Caco-2 (cell line): ENCODE measurements around the gene ZBTB21. TPM values are rescaled to one million over a fixed set of nuclear protein-coding genes. Genes with fewer than 3 reads are reported as not detected.

Experiments used
- BruUV-seq: library from RNA; stranded (reverse); fragments of 400-500 nt; replicated peaks from 2 replicates; lab custom pipeline; 2021; lab: Mats Ljungman, UMichigan
- CTCF ChIA-PET: fragments of 300-600 bp; sonication (Branson Sonifier 250); formaldehyde crosslinking; loops from one replicate; lab custom pipeline; 2022; ENCODE audit warnings: antibody characterized with exemption; lab: Charles Lee
- POLR2A ChIA-PET: fragments of 300-600 bp; sonication (Branson Sonifier 250); formaldehyde crosslinking; loops from one replicate; lab custom pipeline; 2022; ENCODE audit warnings: antibody characterized with exemption; lab: Charles Lee
- DNase-seq, 2 experiments: peaks; one replicate each; pipeline versions ENCODE4 v3.0.0 to v3.0.0-alpha.2; 2020 to 2022
- H3K27me3 ChIP-seq: replicated peaks from 2 replicates; pipeline ENCODE4 v1.6.0; 2011; ENCODE audit warnings: low read length; ENCODE audit not compliant: control insufficient read depth, insufficient read depth
- H3K36me3 ChIP-seq: 2 replicates; pipeline ENCODE4 v1.5.1; 2011; ENCODE audit warnings: low read length; ENCODE audit not compliant: control insufficient read depth, insufficient read depth
- H3K4me1 ChIP-seq: fragments of 250-450 bp; sonication (Bioruptor Pico); 2 replicates; pipeline ENCODE4 v1.5.1; 2020; ENCODE audit warnings: mild to moderate bottlenecking
- H3K4me3 ChIP-seq: 2 replicates; pipeline ENCODE4 v1.5.1; 2011; ENCODE audit warnings: low read depth, mild to moderate bottlenecking, control low read depth, low read length
- H3K9me3 ChIP-seq: fragments of 250-450 bp; sonication (Bioruptor Pico); 2 replicates; pipeline ENCODE4 v1.5.1; 2020; ENCODE audit warnings: mild to moderate bottlenecking, moderate library complexity
- H3K27ac Mint-ChIP-seq: one replicate; pipeline ENCODE4 v1.8.0; 2022; ENCODE audit warnings: mixed read lengths; ENCODE audit not compliant: unreplicated experiment
- H3K27me3 Mint-ChIP-seq: one replicate; pipeline ENCODE4 v1.8.0; 2022; ENCODE audit warnings: mixed read lengths; ENCODE audit not compliant: insufficient read depth, unreplicated experiment
- H3K36me3 Mint-ChIP-seq: one replicate; pipeline ENCODE4 v1.8.0; 2022; ENCODE audit warnings: mild to moderate bottlenecking, mixed read lengths; ENCODE audit not compliant: insufficient read depth, unreplicated experiment
- H3K4me1 Mint-ChIP-seq: one replicate; pipeline ENCODE4 v1.8.0; 2022; ENCODE audit warnings: low read depth, mixed read lengths; ENCODE audit not compliant: unreplicated experiment
- H3K4me3 Mint-ChIP-seq: one replicate; pipeline ENCODE4 v1.8.0; 2022; ENCODE audit warnings: mild to moderate bottlenecking, moderate library complexity, mixed read lengths; ENCODE audit not compliant: unreplicated experiment
- H3K9me3 Mint-ChIP-seq: one replicate; pipeline ENCODE4 v1.8.0; 2022; ENCODE audit warnings: mixed read lengths; ENCODE audit not compliant: unreplicated experiment
- intact Hi-C: fragments of 100-400 bp; cut with micrococcal nuclease; formaldehyde crosslinking; loops from one replicate; pipeline ENCODE4 v1.10.0; 2022; ENCODE audit not compliant: unreplicated experiment
- total RNA-seq: library from RNA; stranded (reverse); gene quantifications from 2 replicates; pipeline ENCODE4 v1.2.3, GENCODE V29; 2022
- TF ChIP-seq, protein P1 (sequence below), 2 experiments: fragments of 200-600 bp in 1 of 2; IDR thresholded peaks; 1 replicate in 1 of 2; 2 replicates in 1 of 2; pipeline versions ENCODE4 v1.5.1 to v1.8.0; 2011 to 2022; ENCODE audit warnings: antibody characterized with exemption in 1 of 2, control low read depth in 1 of 2, inconsistent platforms in 1 of 2, low read depth in 1 of 2, low read length in 1 of 2, mild to moderate bottlenecking in 1 of 2, moderate library complexity in 1 of 2; ENCODE audit not compliant: insufficient read depth in 1 of 2, severe bottlenecking in 1 of 2, unreplicated experiment in 1 of 2

Gene ZBTB21
- total RNA-seq, 1 experiment from 2014 or later, result 21.4 TPM

DNA sequence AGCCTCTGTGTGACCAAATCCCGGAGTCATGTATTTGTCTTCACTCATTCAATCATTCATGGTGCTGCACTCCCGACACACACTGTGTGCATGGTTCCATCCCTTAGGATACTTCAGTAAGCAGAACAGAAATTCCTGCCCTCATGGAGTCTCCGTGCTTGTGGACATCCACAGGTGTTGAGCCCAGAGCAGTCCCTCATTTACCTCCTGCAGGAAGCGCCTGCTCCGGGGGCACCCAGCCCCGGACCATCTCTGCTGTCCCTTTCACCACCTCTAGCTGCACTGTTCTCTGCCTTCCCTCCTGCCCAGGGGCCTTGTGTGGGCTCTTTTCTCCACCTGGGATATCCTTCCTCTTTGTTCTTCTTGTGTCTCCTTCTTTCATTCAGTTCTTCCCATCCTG, 9.5 kb upstream of the ZBTB21 start:
- Histone ChIP-seq H3K9me3 (no peaks in the 10 kb centered on the region), H3K4me3 (no peak overlapping the region), H3K4me1 (no peaks in the 10 kb centered on the region), H3K36me3 (no peaks in the 10 kb centered on the region), H3K27me3 (no peaks in the 10 kb centered on the region)
- Mint-ChIP-seq H3K4me1 (no peaks in the 10 kb centered on the region), H3K4me3 (no peak overlapping the region), H3K36me3 (no peaks in the 10 kb centered on the region), H3K27me3 (no peaks in the 10 kb centered on the region), H3K27ac (no peak overlapping the region), H3K9me3 (peaks cover 5% of the 10 kb centered on the region)
- CTCF ChIA-PET, result no interaction called here
- no peak for DNase-seq
- BruUV-seq, result no TSS peak
- POLR2A ChIA-PET, result no interaction called here
- TF ChIP-seq, protein P1, sequence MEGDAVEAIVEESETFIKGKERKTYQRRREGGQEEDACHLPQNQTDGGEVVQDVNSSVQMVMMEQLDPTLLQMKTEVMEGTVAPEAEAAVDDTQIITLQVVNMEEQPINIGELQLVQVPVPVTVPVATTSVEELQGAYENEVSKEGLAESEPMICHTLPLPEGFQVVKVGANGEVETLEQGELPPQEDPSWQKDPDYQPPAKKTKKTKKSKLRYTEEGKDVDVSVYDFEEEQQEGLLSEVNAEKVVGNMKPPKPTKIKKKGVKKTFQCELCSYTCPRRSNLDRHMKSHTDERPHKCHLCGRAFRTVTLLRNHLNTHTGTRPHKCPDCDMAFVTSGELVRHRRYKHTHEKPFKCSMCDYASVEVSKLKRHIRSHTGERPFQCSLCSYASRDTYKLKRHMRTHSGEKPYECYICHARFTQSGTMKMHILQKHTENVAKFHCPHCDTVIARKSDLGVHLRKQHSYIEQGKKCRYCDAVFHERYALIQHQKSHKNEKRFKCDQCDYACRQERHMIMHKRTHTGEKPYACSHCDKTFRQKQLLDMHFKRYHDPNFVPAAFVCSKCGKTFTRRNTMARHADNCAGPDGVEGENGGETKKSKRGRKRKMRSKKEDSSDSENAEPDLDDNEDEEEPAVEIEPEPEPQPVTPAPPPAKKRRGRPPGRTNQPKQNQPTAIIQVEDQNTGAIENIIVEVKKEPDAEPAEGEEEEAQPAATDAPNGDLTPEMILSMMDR (IDR thresholded peaks at IDR 0.05; ENCODE audit: insufficient read depth in 1 of 2, low read depth in 1 of 2, low read length in 1 of 2, severe bottlenecking in 1 of 2, unreplicated experiment in 1 of 2), result no peak
- intact Hi-C loops, result no loop called here

DNA sequence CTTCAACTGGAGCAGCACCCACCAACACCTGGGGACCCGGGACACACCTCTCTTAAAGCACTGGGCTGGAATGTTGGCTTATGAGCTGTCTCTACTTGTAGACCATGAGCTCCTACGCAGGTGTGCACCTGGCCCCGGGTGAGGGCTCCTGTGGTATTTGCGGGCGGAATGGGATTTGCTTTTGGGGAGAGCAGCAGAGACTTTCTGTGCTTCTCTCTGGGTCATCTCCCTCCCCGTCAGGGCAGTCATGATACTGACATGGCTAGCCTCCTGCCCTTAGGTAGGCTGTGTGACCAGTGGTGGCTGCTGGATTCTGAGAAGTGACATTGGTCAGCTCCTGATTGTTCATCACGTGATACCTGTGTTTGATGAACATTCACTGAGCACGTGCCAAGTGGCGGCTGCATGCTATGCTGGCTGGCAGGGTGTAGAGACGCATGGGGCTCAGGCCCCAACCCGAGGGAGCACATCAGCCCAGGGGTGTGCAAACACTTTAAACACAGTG, 9.0 kb upstream of the ZBTB21 start:
- peaks cover 10% of the 10 kb centered on the region for H3K9me3 Mint-ChIP-seq
- H3K9me3 ChIP-seq, result no peaks in the 10 kb centered on the region
- DNase-seq, result no peak
- no peak overlapping the region for H3K27ac Mint-ChIP-seq
- no TSS peak for BruUV-seq
- H3K4me1 Mint-ChIP-seq, result no peaks in the 10 kb centered on the region
- no peaks in the 10 kb centered on the region for H3K36me3 ChIP-seq
- H3K27me3 Mint-ChIP-seq, result no peaks in the 10 kb centered on the region
- CTCF ChIA-PET, result no interaction called here
- POLR2A ChIA-PET, result no interaction called here
- H3K27me3 ChIP-seq, result no peaks in the 10 kb centered on the region
- intact Hi-C loops, result no loop called here
- no peak overlapping the region for H3K4me3 ChIP-seq
- no peaks in the 10 kb centered on the region for H3K4me1 ChIP-seq
- H3K4me3 Mint-ChIP-seq, result no peak overlapping the region
- H3K36me3 Mint-ChIP-seq, result no peaks in the 10 kb centered on the region
- TF ChIP-seq, protein P1 (IDR thresholded peaks at IDR 0.05; ENCODE audit: insufficient read depth in 1 of 2, low read depth in 1 of 2, low read length in 1 of 2, severe bottlenecking in 1 of 2, unreplicated experiment in 1 of 2), result no peak

DNA sequence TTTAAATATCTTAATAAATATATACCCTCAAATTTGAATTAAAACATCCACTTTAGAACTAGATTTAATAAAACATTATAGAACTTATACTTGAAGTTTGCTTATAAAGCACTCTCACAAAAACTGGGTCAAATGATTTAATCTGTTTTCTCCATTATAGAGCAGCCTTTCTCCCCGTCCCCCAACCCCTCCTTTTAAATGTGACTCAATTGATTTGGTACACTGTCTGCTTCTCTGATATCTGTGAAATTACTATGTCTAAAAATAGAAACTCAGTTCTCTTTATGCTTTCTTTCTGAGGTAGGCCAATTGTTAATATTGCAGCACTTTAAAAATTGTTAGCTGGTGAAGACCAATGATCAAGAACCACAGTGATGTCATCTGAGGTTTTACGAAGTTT, 6.9 kb upstream of the ZBTB21 start:
- H3K4me1 Mint-ChIP-seq, result no peaks in the 10 kb centered on the region
- no peak overlapping the region for H3K4me3 ChIP-seq
- H3K27ac Mint-ChIP-seq, result no peak overlapping the region
- no peak overlapping the region for H3K4me3 Mint-ChIP-seq
- TF ChIP-seq, protein P1 (IDR thresholded peaks at IDR 0.05; ENCODE audit: insufficient read depth in 1 of 2, low read depth in 1 of 2, low read length in 1 of 2, severe bottlenecking in 1 of 2, unreplicated experiment in 1 of 2), result no peak
- no peaks in the 10 kb centered on the region for H3K36me3 Mint-ChIP-seq
- BruUV-seq, result no TSS peak
- no peak for DNase-seq
- ChIA-PET CTCF (no interaction called here), POLR2A (no interaction called here)
- H3K9me3 ChIP-seq, result no peaks in the 10 kb centered on the region
- intact Hi-C loops, result no loop called here
- peaks cover 10% of the 10 kb centered on the region for H3K9me3 Mint-ChIP-seq
- no peaks in the 10 kb centered on the region for H3K27me3 Mint-ChIP-seq
- no peaks in the 10 kb centered on the region for H3K36me3 ChIP-seq
- no peaks in the 10 kb centered on the region for H3K4me1 ChIP-seq
- no peaks in the 10 kb centered on the region for H3K27me3 ChIP-seq
